ENCODE data around the gene BSG.

DNA sequence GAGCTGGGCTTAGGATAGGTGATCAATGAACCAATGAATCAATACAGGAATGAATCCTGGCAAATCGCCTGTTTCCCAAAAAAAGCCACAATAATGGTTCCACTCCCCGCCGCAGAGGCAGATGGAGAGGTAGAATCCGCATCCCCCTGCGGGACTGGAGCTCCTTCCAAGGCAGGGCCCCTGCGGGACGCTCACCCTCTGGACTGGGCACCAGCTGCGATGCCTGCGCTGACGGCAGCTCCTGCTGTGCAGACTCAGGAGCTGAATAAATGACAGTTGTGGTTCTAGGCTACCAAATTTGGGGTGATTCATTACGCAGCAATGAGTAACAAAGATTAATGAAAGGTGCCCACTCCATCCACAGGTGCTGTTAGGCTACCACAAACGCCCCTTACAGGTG lies 49.7 kb upstream of the BSG start:
- TF ChIP-seq KDM1A (IDR thresholded peaks at IDR 0.05; ENCODE audit: low read depth), result no peak
- TF ChIP-seq, protein P1, sequence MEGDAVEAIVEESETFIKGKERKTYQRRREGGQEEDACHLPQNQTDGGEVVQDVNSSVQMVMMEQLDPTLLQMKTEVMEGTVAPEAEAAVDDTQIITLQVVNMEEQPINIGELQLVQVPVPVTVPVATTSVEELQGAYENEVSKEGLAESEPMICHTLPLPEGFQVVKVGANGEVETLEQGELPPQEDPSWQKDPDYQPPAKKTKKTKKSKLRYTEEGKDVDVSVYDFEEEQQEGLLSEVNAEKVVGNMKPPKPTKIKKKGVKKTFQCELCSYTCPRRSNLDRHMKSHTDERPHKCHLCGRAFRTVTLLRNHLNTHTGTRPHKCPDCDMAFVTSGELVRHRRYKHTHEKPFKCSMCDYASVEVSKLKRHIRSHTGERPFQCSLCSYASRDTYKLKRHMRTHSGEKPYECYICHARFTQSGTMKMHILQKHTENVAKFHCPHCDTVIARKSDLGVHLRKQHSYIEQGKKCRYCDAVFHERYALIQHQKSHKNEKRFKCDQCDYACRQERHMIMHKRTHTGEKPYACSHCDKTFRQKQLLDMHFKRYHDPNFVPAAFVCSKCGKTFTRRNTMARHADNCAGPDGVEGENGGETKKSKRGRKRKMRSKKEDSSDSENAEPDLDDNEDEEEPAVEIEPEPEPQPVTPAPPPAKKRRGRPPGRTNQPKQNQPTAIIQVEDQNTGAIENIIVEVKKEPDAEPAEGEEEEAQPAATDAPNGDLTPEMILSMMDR (IDR thresholded peaks at IDR 0.05), result no peak

All from A549 (cell line).